ENCODE data around the gene C1GALT1C1.

DNA sequence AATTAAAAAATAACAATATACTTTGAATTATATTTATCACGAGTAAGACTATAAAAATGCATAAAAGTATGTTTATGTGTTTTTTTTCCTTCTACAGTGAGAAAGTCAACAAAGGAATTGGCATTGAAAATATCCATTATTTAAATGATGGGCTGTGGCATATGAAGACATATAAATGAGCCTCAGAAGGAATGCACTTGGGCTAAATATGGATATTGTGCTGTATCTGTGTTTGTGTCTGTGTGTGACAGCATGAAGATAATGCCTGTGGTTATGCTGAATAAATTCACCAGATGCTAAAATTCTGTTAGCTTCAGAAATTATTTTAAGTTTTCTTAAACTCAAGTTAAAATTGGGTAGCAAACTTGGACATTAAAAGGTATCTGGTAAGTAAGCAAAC is 17.8 kb downstream of the C1GALT1C1 start:
- TF ChIP-seq, protein P1, sequence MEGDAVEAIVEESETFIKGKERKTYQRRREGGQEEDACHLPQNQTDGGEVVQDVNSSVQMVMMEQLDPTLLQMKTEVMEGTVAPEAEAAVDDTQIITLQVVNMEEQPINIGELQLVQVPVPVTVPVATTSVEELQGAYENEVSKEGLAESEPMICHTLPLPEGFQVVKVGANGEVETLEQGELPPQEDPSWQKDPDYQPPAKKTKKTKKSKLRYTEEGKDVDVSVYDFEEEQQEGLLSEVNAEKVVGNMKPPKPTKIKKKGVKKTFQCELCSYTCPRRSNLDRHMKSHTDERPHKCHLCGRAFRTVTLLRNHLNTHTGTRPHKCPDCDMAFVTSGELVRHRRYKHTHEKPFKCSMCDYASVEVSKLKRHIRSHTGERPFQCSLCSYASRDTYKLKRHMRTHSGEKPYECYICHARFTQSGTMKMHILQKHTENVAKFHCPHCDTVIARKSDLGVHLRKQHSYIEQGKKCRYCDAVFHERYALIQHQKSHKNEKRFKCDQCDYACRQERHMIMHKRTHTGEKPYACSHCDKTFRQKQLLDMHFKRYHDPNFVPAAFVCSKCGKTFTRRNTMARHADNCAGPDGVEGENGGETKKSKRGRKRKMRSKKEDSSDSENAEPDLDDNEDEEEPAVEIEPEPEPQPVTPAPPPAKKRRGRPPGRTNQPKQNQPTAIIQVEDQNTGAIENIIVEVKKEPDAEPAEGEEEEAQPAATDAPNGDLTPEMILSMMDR (IDR thresholded peaks at IDR 0.05; ENCODE audit: low read depth, low read length) = no peak
- no peak for TF ChIP-seq EZH2phosphoT487 (IDR thresholded peaks at IDR 0.05; ENCODE audit: low read depth)
